PFSK-1 (cell line): ENCODE measurements around the gene NDRG3.

Experiments used
- FOXP2 ChIP-seq: optimal IDR thresholded peaks from 2 replicates; pipeline ENCODE3; 2011; ENCODE audit warnings: borderline replicate concordance, control low read depth, inconsistent platforms; ENCODE audit not compliant: insufficient read depth; ENCODE audit errors: extremely low read length, extremely low read depth
- POLR2AphosphoS5 ChIP-seq: IDR thresholded peaks from 2 replicates; pipeline ENCODE4 v1.6.1; 2012; ENCODE audit warnings: low read depth, mild to moderate bottlenecking, control low read depth, low read length, moderate library complexity
- REST ChIP-seq, 2 experiments: IDR thresholded peaks; 2 replicates each; pipeline versions ENCODE4 v1.6.1 to v1.8.0; 2011 to 2012; ENCODE audit warnings: low read depth in 2 of 2, low read length in 2 of 2, control low read depth in 1 of 2, inconsistent platforms in 1 of 2, mild to moderate bottlenecking in 1 of 2, moderate library complexity in 1 of 2; ENCODE audit not compliant: insufficient read depth in 1 of 2
- SIN3A ChIP-seq: IDR thresholded peaks from 2 replicates; pipeline ENCODE4 v1.6.1; 2012; ENCODE audit warnings: mild to moderate bottlenecking, low read length, moderate library complexity, borderline replicate concordance; ENCODE audit not compliant: insufficient read depth
- TAF1 ChIP-seq: IDR thresholded peaks from 2 replicates; pipeline ENCODE4 v1.6.1; 2012; ENCODE audit warnings: low read length, control low read depth, borderline replicate concordance; ENCODE audit not compliant: insufficient read depth

Gene NDRG3

GRCh38 chr20:36654506-36654905 lies 91.4 kb downstream of the NDRG3 start:
- TF ChIP-seq REST (IDR thresholded peaks at IDR 0.05; ENCODE audit: insufficient read depth in 1 of 2, low read depth in 2 of 2, low read length in 2 of 2) (no peak), SIN3A (no peak), TAF1 (no peak), FOXP2 (no peak), POLR2AphosphoS5 (no peak)

DNA sequence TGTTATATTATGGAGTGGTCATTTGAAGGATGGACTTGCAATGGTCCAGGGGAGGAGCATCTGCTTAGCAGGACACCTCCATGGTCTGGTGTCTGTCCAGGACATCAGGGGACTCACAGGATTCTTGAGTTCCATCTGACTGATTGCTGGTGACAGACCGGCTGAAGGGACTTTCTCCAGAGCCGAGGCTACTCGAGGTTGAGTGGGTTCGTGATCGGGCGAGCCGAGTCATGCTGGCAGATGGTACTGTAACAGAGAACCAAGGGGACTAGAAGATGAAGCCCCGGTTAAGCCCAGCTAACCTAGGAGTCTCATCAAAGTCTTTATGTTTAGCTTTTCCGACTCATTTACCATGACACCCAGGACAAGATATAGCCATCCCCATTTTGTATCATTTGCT lies 92.4 kb downstream of the NDRG3 start:
- TF ChIP-seq REST (IDR thresholded peaks at IDR 0.05; ENCODE audit: insufficient read depth in 1 of 2, low read depth in 2 of 2, low read length in 2 of 2) (no peak), FOXP2 (no peak), TAF1 (no peak), POLR2AphosphoS5 (no peak), SIN3A (no peak)

DNA sequence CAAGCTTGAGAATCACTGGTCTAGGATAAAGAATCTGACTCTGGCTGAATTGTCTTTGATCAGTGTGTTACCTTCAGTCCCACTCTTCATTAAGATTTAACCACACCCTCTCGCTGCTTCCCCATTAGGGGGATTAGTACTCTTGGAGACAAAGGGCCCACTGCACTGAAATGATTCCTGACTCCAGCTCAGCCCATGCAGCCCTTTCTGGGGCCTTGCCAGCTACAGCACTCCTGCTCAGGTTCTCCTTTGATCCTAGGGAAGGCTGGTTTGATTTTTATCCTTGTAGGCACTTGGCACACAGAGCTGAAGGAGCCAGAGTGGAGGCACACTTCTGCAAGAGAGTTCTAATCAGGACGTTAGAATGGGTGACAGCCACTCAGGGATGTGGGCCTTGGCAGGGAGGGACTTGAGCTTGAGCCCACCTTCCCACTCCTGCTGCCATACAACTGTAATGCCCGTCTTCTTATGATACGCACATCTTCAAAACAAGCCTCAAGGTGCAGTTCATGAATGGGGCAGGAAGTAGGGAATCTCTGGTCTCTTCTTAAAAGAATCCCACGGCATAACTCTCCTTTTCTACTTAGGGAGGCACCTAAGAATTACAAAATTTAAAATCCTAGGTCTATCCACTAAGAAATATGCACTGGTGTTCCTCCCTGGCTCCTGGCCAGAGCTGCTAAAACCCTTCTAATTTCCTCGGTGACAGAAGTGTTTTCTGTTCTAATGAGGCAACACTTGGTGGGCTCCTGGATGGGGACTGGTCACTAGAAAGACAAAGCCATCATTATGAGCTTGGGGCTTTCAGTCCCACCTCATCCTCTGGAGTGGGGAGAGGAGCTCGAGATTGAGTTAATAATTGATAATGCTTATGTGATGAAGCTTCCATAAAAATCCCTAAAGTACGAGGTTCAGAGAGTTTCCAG lies 98.4 kb downstream of the NDRG3 start:
- TF ChIP-seq TAF1 (no peak), POLR2AphosphoS5 (no peak), FOXP2 (no peak), SIN3A (no peak), REST (IDR thresholded peaks at IDR 0.05; ENCODE audit: insufficient read depth in 1 of 2, low read depth in 2 of 2, low read length in 2 of 2) (no peak)

DNA sequence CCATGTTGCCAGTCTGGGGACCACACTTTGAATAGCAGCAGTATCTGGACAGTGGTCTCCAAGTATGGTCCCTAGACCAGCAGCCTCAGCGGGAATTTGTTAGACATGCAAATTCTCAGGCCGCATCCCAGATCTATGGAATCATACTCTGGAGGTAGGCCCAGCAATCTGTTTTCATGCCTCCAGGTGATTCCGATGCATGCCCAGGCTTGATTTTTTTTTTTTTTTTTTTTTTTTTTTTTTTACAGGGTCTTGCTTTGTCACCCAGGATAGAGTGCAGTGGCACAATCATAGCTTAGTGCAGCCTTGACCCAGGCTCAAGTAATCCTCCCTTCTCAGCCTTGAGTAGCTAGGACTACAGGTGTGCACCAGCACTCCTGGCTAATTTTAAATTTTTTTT lies 99.2 kb downstream of the NDRG3 start:
- no peak for TF ChIP-seq FOXP2

- TF ChIP-seq FOXP2 (no peak), SIN3A (no peak), REST (IDR thresholded peaks at IDR 0.05; ENCODE audit: insufficient read depth in 1 of 2, low read depth in 2 of 2, low read length in 2 of 2) (no peak), TAF1 (no peak), POLR2AphosphoS5 (no peak)
Observed at GRCh38 chr20:36645998-36646397, 99.9 kb downstream of the NDRG3 start, which contains the start of gene SLA2. Gene SLA2, minus strand, starts transcription at chr20:36646196. Its CDS starts 4,861 bp downstream, at chr20:36641335.
